ENCODE measurements around the gene MAPK8IP1. TPM values are rescaled to one million over a fixed set of nuclear protein-coding genes. Genes with fewer than 3 reads are reported as not detected.

The MAPK8IP1 gene
- polyA plus RNA-seq, 1 donor (not counting 4 experiments of a cell fraction or from before 2014, with no cell fraction given), result 0.51 TPM

DNA sequence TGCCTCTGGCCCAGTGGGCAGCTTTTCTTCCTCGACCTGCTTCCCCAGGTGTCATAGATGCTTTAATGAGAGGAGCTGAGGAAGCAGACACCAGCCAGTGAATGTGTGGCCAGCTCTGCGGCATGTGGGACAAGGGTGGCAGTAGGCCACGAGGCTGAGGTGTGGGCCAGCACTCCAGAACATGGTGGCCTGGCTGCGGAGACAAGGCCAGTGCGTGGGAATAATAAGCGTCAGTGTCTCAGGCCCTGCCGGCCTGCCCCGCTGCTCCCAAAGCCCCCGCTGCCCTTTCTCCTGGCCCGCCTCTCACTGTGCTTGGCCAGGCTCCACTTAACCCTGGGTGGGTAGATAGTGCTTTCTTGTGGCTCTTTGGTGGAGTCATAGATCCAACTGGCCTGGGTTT is 2.1 kb downstream of the MAPK8IP1 start:
- Histone ChIP-seq H3K9ac (ENCODE audit: control insufficient read depth, extremely low read depth, insufficient read depth, low read length) (no peak overlapping the region), H3K9me3 (ENCODE audit: control insufficient read depth, low read depth, low read length) (no peaks in the 10 kb centered on the region), H4K20me1 (ENCODE audit: control insufficient read depth, extremely low read depth, insufficient read depth, low read length) (no peaks in the 10 kb centered on the region), H3K36me3 (ENCODE audit: control insufficient read depth in 2 of 2, extremely low read depth in 1 of 2, insufficient read depth in 2 of 2, low read length in 2 of 2) (peaks cover 0 to under 1% of the 10 kb centered on the region in 2 experiments), H3K4me3 (ENCODE audit: control insufficient read depth in 2 of 3, extremely low read depth in 1 of 3, insufficient read depth in 2 of 3, low read depth in 1 of 3, low read length in 3 of 3) (no peak overlapping the region), H3K79me2 (ENCODE audit: control insufficient read depth, insufficient read depth, low read length) (no peaks in the 10 kb centered on the region), H3K27me3 (ENCODE audit: control insufficient read depth, extremely low read depth, insufficient read depth, low read length) (peaks cover 4% of the 10 kb centered on the region), H3K27ac (ENCODE audit: control insufficient read depth, insufficient read depth, low read length) (no peak overlapping the region), H2AFZ (ENCODE audit: control insufficient read depth, low read length) (no peak overlapping the region), H3K9me1 (ENCODE audit: control insufficient read depth, extremely low read depth, insufficient read depth, low read length) (no peaks in the 10 kb centered on the region), H3K4me2 (ENCODE audit: control insufficient read depth, extremely low read depth, insufficient read depth, low read depth, low read length) (no peak overlapping the region), H3K4me1 (ENCODE audit: control insufficient read depth, extremely low read depth, insufficient read depth, low read length) (no peaks in the 10 kb centered on the region)
- DNase-seq (ENCODE audit: low read depth, low spot score) (no peak), FAIRE-seq (no peak)
- TF ChIP-seq EZH2 (IDR thresholded peaks at IDR 0.05; ENCODE audit: low read length) (no peak), CTCF (optimal IDR thresholded peaks at IDR 0.05 in 1 of 3, IDR thresholded peaks at IDR 0.05 in 1 of 3, conservative IDR thresholded peaks at IDR 0.05 in 1 of 3; ENCODE audit: extremely low read depth in 1 of 3, insufficient read depth in 2 of 3, low read length in 3 of 3) (no peak)
- dilution Hi-C loops (cut with MboI; ENCODE audit: extremely low pct_ligation_motif_present, low sequenced_read_pairs), result no loop called here

- Histone ChIP-seq H3K9me3 (ENCODE audit: control insufficient read depth, low read depth, low read length) (no peaks in the 10 kb centered on the region), H3K4me3 (ENCODE audit: control insufficient read depth in 2 of 3, extremely low read depth in 1 of 3, insufficient read depth in 2 of 3, low read depth in 1 of 3, low read length in 3 of 3) (no peak overlapping the region), H4K20me1 (ENCODE audit: control insufficient read depth, extremely low read depth, insufficient read depth, low read length) (no peaks in the 10 kb centered on the region), H3K36me3 (ENCODE audit: control insufficient read depth in 2 of 2, extremely low read depth in 1 of 2, insufficient read depth in 2 of 2, low read length in 2 of 2) (no peaks in the 10 kb centered on the region), H3K27ac (ENCODE audit: control insufficient read depth, insufficient read depth, low read length) (no peak overlapping the region), H3K9me1 (ENCODE audit: control insufficient read depth, extremely low read depth, insufficient read depth, low read length) (no peaks in the 10 kb centered on the region), H3K79me2 (ENCODE audit: control insufficient read depth, insufficient read depth, low read length) (no peaks in the 10 kb centered on the region), H3K27me3 (ENCODE audit: control insufficient read depth, extremely low read depth, insufficient read depth, low read length) (peaks cover 4% of the 10 kb centered on the region), H3K4me2 (ENCODE audit: control insufficient read depth, extremely low read depth, insufficient read depth, low read depth, low read length) (no peak overlapping the region), H3K4me1 (ENCODE audit: control insufficient read depth, extremely low read depth, insufficient read depth, low read length) (no peaks in the 10 kb centered on the region), H2AFZ (ENCODE audit: control insufficient read depth, low read length) (no peak overlapping the region), H3K9ac (ENCODE audit: control insufficient read depth, extremely low read depth, insufficient read depth, low read length) (no peak overlapping the region)
- no peak for FAIRE-seq
- TF ChIP-seq CTCF (optimal IDR thresholded peaks at IDR 0.05 in 1 of 3, IDR thresholded peaks at IDR 0.05 in 1 of 3, conservative IDR thresholded peaks at IDR 0.05 in 1 of 3; ENCODE audit: extremely low read depth in 1 of 3, insufficient read depth in 2 of 3, low read length in 3 of 3) (no peak), EZH2 (IDR thresholded peaks at IDR 0.05; ENCODE audit: low read length) (no peak)
- dilution Hi-C loops (cut with MboI; ENCODE audit: extremely low pct_ligation_motif_present, low sequenced_read_pairs), result no loop called here
- DNase-seq (ENCODE audit: low read depth, low spot score), result no peak
Measured at GRCh38 chr11:45889555-45889954, 4.1 kb downstream of the MAPK8IP1 start.

All from keratinocyte (primary cell).